HT-29 (cell line): ENCODE results near the gene USP5. TPM values are rescaled to one million over a fixed set of nuclear protein-coding genes. Genes with fewer than 3 reads are reported as not detected.

Experiments used
- DNase-seq: peaks from one replicate; pipeline ENCODE4 v3.0.0-alpha.2; 2015; ENCODE audit warnings: low spot score
- total RNA-seq: library from RNA; depleted of rRNA; stranded (reverse); fragments of >200 nt; shearing (Covaris generic); gene quantifications from 2 replicates; pipeline ENCODE4 v1.2.3, GENCODE V29; 2014; rRNA removed

Gene USP5
- total RNA-seq, 1 experiment from 2014 or later = 122 TPM

DNA sequence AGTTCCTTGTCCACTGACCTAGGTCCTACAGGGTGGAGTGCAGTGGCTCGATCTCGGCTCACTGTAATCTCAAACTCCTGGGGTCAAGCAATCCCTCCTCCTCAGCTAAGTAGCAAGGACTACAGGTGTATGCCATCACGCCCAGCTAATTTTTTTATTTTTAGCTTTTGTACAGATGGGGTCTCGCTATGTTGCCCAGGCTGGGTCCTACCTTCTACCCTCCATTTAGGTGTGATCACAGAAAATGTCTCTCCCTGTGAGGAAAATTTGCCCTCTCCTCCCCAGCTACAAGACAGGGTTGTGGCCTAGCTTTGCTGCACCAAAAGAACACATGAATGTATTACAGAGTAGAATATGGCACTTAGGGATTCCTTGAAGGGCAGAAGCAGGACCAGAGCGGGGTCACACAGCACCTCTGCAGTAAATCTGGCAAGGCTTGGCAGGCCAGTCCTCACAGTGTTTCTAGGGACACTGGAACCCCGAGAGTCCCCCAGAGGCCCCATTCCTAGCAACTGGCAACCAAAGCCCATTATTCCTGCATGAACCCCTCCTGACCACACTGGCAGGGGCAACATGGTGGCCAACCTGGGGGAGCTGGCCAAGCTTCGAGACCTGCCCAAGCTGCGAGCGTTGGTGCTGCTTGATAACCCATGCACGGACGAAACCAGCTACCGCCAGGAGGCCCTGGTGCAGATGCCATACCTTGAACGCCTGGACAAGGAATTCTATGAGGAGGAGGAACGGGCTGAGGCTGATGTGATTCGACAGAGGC, 60.4 kb downstream of the USP5 start:
- no peak for DNase-seq

GRCh38 chr12:6914246-6914946, 62.4 kb downstream of the USP5 start, which contains the start of gene ENO2:
ENO2 (plus strand) TSS chr12:6914580; CDS start chr12:6915833, 1,253 bp downstream.
- peak; percentile 48 for DNase-seq

DNA sequence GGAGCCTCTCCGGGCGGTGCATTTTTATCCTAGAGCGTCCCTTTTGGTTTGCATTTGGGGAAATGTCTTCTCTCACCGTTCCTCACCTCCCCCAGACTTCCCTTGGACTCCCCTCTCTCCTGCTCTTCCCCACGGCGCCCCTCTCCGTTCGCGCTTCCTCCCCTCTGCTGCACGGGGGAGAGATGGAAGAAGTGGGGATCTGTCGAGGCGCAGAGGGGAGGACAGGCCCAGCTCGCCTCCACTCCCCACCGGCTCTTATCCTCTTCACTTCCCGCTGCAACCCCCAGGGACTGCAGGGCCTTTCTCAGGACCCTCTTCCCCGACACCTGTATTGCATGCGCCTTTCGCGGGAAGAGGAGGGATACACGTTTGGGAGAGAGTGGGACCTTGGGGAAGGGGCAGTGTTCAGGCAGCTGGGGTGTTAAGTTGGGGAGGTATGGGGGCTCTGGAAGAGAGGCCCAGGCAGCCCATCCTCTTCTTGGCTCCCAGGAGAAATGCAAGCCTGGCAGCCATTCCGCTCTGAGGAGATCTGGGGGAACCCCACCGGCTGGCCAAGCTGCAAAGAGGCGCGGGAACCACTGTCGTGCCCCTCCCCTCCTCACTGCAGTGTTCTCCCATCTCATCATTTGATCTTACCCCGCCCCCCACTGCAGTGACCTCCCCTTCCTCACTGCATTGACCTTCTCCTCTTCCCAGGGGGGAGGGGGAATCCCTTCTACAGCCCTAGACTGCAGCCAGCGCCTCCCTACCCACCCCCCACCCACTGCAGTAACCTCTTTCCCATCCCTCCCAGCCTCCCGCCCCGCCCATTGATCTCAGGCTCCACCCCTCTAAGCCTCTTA, 63.2 kb downstream of the USP5 start:
- DNase-seq = no peak

DNA sequence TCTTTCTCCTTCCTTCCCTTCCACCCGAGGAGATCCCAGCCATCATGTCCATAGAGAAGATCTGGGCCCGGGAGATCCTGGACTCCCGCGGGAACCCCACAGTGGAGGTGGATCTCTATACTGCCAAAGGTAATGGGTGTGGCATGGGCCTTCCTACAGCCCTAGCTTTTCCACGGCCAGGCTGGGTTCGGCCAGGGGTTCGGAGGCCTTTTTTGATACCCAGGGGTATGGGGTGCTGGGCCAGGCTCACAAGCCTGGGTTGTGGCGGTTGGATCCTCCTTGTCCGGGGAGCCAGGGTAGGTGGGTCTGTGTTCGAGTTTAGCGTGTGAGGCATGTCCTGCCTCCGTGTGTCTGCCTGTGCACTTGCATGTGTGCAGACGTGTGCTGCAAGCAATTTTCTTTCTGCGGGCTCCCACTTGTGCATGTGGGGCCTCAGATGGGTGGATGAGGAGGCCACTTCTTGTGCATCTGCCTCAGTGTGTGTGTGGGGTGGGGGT, 63.9 kb downstream of the USP5 start:
- DNase-seq = no peak

Other genes starting within 250 kb of the USP5 start
- gene CHD4, start 244.8 kb upstream of the USP5 start, total RNA-seq = 253 and 269 TPM in 2 replicates
- gene LPAR5, start 216.2 kb upstream of the USP5 start, total RNA-seq = 0.03 TPM in 1 of 2 replicates, not detected in the other
- 0.31 TPM in 1 of 2 replicates, not detected in the other for gene ACRBP, start 204.7 kb upstream of the USP5 start, total RNA-seq
- gene ING4, start 189.0 kb upstream of the USP5 start, total RNA-seq = 25.1 and 27.4 TPM in 2 replicates
- gene ZNF384, start 162.8 kb upstream of the USP5 start, total RNA-seq = 23.9 and 42.5 TPM in 2 replicates
- not detected in 2 replicates for gene PIANP, start 151.3 kb upstream of the USP5 start, total RNA-seq
- 103 and 108 TPM in 2 replicates for gene COPS7A, start 128.1 kb upstream of the USP5 start, total RNA-seq
- 383 and 384 TPM in 2 replicates for gene MLF2, start 99.0 kb upstream of the USP5 start, total RNA-seq
- gene PTMS, start 85.8 kb upstream of the USP5 start, total RNA-seq = 87.6 and 105 TPM in 2 replicates
- 0.05 and 0.56 TPM in 2 replicates for gene LAG3, start 79.6 kb upstream of the USP5 start, total RNA-seq
- gene CD4, start 62.6 kb upstream of the USP5 start, total RNA-seq = 0.25 and 0.47 TPM in 2 replicates
- gene GPR162, start 30.3 kb upstream of the USP5 start, total RNA-seq = not detected in 2 replicates
- gene P3H3, start 23.7 kb upstream of the USP5 start, total RNA-seq = 2.2 and 2.7 TPM in 2 replicates
- gene GNB3, start 11.2 kb upstream of the USP5 start, total RNA-seq = 0.97 TPM in 1 of 2 replicates, not detected in the other
- gene CDCA3, start 864 bp upstream of the USP5 start, total RNA-seq = 95.5 and 126 TPM in 2 replicates
- 1,358 and 1,438 TPM in 2 replicates for gene TPI1, start 15.4 kb downstream of the USP5 start, total RNA-seq
- 20.2 and 21.0 TPM in 2 replicates for gene SPSB2, start 21.2 kb downstream of the USP5 start, total RNA-seq
- gene LRRC23, start 52.7 kb downstream of the USP5 start, total RNA-seq = 0.61 and 4.6 TPM in 2 replicates
- 7.7 and 9.1 TPM in 2 replicates for gene ENO2, start 62.4 kb downstream of the USP5 start, total RNA-seq
- 22.0 and 36.9 TPM in 2 replicates for gene ATN1, start 75.8 kb downstream of the USP5 start, total RNA-seq
- gene RNU7-1, start 91.7 kb downstream of the USP5 start, total RNA-seq = not detected in 2 replicates
- 102 and 112 TPM in 2 replicates for gene C12orf57, start 91.9 kb downstream of the USP5 start, total RNA-seq
- gene PTPN6, start 99.2 kb downstream of the USP5 start, total RNA-seq = 29.2 and 35.2 TPM in 2 replicates
- 417 and 420 TPM in 2 replicates for gene PHB2, start 118.5 kb downstream of the USP5 start, total RNA-seq
- 59.5 and 64.0 TPM in 2 replicates for gene EMG1, start 118.8 kb downstream of the USP5 start, total RNA-seq
- 35.9 and 37.3 TPM in 2 replicates for gene LPCAT3, start 166.3 kb downstream of the USP5 start, total RNA-seq
- gene C1S, start 208.6 kb downstream of the USP5 start, total RNA-seq = 0.56 and 1.1 TPM in 2 replicates
- 0.03 and 0.53 TPM in 2 replicates for gene C1R, start 240.3 kb downstream of the USP5 start, total RNA-seq